CD4-positive, alpha-beta T cell treated with Interleukin-17A for 1 hour (primary cell): ENCODE measurements around the gene SNTB2.

ENCODE experiments used
- DNase-seq: peaks from one replicate; pipeline ENCODE4 v3.0.0-alpha.2; 2020

The SNTB2 gene

DNA sequence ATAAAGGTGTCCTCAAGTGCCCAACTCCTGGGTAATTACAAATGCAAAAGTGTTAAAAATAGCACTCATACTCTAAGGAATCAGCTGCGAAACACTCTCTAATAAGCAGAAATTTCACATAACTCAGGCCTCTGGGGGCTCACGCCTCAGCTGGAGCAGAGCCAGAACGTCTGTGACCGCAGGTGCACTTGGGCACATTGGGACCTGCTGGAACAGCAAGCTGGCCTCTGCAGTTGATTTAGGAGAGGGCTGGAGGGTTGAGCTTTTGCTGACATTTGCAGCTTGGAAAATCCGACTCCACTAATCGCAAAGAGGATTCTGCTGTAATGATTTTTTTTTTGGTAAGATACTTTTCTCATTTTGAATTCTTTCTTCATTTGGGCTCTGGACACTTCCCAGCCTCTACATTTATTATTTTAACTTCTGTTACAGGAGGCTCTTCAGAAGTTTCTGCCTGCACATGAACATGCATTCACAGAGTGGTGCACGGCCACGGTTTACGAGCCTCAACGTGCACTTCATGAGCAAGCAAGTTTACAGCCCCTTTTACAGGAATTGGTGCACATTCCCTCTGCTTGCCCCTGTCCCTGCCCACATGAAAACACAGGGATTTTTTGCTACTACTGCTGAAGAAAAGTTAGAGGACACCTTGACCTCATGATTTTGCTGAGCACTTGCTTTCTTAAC lies 4.1 kb upstream of the SNTB2 start:
- no peak for DNase-seq

DNA sequence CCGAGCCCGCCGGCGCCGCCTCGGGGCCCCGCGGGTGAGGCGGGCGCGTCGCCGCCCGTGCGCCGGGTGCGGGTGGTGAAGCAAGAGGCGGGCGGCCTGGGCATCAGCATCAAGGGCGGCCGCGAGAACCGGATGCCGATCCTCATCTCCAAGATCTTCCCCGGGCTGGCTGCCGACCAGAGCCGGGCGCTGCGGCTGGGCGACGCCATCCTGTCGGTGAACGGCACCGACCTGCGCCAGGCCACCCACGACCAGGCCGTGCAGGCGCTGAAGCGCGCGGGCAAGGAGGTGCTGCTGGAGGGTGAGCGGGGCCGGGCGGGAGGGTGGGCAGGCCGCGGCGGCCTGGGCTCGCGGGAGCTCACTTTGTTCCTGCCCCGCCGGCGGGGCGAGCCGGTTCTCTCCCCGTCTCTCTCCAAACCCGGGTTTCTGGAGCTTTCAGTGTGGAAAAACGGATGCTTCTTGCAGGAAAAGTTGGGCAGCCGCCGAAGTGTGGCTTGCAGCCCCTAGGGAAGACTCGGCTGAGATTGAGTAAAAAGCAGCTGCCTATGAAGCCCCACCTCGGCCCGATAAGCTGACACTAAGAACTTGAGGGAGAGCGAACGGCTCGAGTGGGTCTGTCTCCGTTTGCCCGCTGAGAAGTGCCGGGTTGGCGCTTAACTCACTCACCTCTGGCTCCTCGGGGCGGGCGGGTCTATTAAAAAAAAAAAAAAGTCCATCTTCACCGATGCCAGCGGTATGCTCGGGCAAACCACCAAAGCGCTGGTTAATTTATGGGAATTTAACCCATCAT lies 677 bp downstream of the SNTB2 start:
- peak; percentile 48 for DNase-seq

DNA sequence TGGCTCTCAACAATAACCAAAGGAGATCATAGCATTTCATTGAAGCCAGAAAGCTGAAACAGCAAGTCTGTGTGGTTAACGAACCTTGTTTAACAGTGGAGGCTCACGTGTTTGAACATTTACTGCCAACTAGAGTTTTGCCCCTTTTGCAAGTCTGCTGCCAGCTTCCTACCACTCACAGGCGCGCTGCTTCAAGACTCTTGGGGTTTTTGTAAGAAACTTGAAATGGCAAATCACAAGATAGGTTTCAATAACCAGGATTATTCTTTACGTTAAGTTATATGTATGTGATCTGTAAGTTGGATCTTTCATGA lies 1.2 kb downstream of the SNTB2 start:
- DNase-seq: no peak

DNA sequence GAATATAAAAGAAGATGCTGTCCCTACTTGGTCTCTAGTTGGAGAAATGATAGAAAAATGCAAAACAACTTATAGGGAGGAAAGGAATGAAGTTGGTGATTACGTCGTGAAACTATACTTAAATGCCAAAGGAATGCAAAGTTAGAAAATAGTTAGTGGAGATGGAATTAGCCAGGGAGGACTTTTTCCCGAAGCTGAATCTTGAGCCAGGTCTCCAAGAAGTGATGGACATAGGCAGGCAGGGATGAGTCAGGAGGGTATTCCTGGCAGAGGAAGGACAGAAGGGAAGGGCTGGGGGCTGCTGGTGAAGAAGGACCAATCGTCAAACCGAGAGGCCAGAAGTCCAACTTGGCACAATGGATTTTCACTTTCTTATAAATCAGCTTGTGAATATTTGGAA lies 1.8 kb downstream of the SNTB2 start:
- no peak for DNase-seq

DNA sequence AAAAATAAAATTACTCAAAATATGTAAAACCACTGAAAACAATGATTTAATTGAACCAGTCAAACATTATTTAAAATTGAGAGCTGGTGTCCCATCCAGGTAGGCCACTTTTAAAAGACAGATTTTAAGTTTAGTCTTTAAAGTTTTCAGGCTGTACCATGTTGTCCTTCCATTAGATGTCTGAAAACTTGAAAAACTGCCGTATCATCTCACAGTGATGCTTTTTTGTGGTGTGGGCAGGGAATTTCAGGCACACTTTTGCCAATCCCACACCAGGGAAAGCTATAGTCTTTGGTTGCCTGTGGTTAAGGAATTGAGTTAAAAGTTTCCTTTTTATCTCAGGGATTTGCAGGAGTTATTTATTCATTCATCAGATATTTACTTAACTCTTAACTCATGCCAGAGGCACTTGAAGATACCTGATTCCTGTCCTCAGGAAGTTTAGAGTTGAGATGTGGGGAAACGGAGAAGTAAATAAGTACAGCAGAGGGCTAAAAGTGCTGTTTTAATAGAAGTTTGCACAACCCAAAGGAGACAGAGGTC lies 3.2 kb downstream of the SNTB2 start:
- DNase-seq: no peak

DNA sequence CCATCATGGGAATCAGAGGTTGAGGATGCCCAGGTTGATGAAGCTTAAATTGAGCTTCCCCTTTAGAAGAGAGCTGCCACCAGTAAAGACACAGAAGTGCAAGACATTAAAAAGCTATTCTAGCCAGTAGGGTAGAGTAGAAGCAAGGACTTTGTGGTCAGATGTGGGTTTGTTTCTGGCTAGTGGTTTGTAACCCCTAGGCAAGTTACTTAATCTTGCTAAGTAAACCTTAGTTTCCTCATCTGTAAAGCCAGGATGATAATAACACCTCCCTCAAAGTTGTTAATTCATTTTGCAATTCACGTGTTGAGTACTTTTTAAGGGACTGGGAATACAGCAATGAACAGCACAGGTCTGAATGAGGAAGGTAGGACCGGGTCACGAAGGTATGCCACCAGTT lies 3.6 kb downstream of the SNTB2 start:
- DNase-seq: peak; percentile 17

DNA sequence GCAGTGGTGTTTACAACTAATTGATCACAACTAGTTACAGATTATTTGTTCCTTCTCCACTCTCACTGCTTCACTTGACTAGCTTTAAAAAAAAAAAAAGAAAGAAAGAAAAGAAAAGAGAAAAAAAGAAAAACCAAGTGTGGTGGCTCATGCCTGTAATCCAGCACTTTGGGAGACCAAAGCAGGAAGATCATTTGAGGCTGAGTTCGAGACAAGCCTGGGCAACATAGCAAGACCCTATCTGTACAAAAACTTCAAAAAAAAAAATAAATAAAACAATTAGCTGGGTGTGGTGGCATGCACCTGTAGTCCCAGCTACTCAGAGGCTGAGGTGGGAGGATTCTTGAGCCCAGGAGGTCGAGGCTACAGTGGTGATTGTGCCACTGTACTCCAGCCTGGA lies 4.2 kb downstream of the SNTB2 start:
- DNase-seq: no peak

DNA sequence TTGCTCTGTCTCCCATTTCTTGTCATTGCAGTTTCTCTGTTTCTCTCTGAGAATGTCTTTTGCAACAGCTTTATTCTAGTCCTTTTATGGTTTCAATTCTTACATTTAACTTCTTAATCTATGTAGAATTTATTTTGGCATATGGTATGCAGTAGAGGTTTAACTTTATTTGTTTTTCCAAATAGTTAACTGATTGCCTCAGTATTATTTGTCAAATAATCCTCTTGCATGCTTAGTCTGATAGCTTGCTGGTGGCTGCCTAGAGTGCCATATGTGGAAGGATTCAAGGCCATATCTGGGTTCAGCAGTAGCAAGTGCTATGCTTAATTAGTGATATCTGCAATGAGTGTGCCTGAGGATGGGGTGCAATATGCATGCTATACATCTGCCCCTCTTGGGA lies 6.9 kb downstream of the SNTB2 start:
- no peak for DNase-seq

DNA sequence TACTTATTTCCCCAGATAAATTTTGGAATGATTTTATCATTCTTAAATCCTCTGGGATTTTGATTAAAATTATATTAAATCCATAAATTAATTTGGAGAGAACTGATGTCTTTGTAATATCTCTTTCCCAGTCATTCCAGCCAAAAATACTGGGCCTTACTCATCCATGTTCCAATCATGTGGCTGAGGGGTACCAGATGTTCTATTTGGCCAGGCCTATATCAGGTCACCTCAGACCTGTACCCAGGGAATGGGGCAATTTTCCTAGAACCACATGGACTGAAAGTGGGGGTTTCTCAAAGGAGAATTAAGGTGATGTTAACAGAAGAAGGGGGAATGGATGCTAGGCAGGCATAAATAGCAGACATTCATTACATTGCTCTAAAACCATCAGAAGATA lies 7.5 kb downstream of the SNTB2 start:
- DNase-seq: no peak

DNA sequence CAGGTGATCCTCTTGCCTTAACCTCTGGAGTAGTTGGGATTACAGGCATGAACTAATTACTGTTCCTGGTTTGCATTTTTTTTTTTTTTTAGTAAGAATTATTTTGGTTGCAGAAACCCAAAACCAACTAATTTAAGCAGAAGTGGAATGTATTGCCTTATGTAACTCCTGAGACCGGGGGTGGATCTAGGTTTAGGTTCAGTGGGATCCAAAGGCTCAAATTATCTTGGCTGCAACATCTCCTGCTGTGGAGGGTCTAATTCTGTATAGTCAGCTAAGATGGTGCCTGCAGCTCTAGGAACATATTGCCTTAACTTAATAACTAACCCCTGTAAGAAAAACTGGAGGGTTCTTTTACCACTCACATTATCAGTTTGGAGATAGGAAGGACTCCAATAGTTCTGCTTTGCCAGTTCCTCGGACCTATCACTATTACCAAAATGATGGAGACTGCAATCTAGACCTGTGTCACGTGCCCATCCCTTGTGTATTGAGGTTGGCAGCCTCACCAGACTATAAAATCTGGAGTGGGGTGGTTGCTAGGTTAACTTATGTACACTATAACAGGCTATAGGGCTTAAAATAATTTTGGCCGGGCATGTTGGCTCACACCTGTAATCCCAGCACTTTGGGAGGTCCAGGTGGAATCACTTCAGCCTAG lies 8.5 kb downstream of the SNTB2 start:
- no peak for DNase-seq

DNA sequence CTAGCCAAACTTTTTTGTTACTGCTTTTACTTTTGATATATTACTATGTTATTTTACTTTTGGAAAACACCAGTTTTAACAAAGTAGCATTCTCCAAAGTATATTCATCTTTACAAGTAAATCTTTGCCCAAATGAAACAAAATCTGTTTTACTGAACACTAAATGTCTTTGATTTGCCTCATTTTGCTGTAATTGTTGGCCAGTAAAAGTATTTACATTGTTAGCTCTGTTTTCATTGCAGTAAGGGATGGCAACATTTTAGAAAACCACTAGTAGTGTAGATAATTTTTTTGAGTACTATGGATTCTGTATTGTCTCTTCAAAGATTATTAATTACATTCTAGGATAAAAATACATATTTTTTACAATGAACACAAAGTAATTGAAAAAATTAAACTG lies 10.6 kb downstream of the SNTB2 start:
- DNase-seq: no peak

DNA sequence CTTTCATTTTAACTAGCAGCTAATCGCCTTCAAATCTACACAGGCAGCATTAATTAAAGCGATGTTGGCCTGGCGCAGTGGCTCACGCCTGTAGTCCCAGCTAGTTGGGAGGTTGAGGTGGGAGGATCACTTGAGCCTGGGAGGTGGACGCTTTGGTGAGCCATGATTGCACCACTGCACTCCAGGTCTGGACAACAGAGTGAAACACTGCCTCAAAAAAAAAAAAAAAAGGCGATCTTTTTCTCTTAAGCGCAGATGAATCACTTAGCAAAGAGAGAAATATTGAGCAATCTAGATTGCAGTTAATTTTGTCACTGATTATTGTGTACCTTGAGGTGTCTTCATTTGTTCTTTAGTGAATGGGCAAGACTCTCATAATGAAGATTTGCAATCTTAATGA lies 12.4 kb downstream of the SNTB2 start:
- no peak for DNase-seq

DNA sequence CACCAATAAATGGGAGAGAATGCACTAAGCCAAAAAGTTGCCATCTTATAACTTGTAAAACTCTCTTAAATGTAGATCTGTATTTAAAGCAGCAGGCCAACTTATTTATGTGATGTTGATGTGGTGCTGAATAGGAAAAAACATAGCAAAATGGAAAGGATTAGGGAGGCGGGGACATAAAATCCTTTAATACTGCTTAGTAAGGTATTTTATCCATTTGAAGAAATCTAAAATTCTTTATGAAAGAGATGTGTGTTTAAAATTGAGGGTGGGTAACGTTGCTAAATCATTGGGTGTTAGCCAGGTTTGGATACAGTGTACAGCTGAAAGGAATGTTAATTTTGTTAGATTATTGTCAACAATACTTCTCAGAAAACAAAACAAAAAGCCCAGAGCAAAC lies 14.3 kb downstream of the SNTB2 start:
- no peak for DNase-seq

DNA sequence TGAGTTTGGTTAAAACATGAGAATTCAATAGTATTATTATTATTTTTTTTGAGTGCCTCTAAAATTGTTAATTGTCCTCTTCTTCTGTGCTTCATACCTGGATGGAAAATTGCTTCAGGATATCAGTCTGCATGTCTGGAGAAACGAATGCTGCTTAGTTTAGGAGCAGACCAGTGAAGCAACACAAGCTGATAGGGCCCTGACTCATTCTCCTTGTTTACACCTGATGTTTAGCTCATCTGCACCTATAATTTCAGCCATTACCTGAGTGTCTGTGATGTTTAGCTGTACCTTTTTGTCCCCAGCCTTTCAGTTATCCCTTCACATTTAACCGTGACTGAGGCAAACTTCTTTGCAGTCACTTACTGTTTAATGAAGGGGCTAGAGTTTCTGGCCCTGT lies 14.8 kb downstream of the SNTB2 start:
- DNase-seq: no peak

DNA sequence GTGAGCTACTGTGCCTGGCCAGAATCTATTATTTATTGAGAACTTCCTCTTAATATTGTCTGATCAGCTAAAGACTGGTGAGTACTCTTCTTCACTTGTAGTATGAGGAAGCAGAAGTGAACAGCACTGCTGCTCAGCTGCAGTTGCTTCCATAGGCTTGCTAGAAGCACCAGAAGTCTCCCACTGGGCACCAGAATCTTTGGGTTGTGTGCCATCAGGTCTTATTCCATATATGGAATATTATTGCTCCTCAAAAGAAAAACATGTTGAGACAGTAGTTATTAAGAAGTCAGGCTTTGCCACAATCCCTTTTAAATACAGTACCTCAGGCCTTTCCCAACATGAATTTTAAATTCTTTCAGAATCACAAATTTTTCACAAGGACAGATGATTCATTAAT lies 17.2 kb downstream of the SNTB2 start:
- DNase-seq: no peak

DNA sequence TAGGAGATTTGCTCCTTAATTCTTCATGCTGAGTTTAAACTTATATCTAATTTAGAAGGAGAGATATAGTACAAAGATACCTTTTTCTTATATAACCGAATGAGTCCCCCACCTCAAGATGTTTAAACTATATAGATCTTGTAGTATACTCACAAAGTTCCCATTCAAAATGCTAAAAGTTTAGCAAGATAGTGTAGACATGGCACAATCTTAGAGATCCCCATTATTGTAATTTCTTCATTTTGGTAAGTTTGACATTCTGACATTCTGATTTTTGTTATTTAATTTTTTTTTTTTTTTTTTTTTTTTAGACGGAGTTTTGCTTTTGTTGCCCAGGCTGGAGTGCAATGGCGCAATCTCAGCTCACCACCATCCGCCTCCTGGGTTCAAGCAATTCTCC lies 22.8 kb downstream of the SNTB2 start:
- no peak for DNase-seq

DNA sequence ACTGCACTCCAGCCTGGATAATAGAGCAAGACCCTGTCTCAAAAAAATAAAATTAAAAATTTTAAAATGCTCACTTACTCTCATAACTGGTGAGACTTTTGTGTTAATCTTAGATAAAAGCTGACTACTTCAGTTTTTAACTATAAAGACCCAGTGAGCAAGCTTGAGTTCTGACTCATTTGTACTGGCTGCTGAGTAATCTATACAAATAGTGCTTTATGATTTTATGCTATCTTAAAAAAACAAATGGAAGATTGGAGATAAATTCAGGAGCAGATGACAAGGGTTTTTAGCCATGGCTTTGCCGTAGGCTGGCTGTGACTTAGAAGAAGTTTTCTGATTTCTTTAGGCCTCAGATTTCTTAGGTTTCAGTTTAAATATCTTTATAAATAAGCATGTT lies 30.5 kb downstream of the SNTB2 start:
- no peak for DNase-seq

DNA sequence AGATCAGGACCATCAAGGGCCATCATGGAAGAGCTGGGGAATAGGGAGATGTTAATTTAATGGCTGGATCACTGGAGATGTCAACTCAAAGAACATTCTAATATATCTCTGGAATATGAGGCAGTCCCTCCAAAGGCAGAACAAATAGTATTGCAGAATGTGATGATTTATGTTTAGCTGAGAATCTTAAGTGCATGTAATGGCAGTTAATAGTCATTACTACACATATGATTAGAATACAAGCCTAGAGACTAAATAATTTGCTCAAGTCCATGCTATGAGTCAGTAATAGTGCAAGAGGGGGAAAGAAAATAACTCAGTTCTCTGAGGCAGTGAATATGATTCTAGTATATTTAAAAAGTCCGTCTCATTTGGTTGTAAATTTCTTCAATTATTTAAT lies 32.3 kb downstream of the SNTB2 start:
- no peak for DNase-seq

DNA sequence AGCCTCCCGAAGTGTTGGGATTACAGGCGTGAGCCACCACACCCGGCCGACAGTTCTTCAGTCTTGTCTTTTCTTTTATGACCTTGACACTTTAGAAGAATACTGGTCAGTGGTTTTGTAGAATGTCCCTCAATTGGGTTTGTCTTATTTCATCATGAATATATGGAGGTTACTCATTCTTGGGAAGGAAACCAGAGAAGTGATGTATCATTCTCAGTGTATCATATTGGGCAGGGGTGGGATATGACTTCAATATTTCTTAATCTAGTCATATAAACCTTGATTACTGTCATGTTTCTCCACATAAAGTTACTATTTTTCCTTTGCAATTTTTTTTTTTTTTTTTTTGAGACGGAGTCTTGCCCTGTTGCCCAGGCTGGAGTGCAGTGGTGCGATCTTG lies 36.9 kb downstream of the SNTB2 start:
- no peak for DNase-seq

DNA sequence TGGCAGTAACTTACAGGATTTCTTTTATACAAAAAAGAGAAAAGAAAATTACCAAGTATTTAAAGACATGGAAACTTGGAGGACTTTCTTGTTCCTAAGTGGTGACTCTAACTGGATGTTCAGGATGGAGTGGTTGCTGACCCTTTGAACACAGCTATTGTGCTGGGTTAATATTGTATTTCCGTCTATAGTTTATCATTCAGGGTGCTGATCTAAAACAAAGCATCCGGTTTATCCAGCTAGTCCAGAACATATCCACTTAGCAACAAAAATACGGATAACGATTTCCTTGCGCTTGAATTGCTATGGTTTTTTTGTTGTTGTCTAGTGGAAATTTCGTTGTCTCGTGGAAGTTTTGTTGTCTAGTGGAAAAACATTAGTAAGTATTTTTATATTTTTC lies 38.2 kb downstream of the SNTB2 start:
- DNase-seq: no peak

DNA sequence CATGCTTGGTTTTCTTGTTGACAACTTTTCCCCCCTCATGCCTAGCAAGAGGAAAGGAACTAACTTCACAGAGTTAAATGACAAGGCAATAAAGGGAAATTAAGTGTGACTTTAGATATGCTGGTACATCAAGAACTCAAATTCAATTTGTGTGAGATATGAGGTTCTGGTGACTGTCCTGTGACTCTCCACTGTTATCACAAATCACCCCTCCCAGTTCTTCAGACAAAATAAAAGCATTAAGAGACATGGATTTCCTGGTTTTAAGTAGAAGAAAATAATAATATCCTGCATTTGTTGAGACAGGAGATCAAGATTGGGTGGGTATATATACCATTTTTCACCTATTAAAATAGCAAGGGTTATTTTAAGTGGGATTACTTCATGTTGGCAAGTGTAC lies 46.2 kb downstream of the SNTB2 start:
- no peak for DNase-seq

DNA sequence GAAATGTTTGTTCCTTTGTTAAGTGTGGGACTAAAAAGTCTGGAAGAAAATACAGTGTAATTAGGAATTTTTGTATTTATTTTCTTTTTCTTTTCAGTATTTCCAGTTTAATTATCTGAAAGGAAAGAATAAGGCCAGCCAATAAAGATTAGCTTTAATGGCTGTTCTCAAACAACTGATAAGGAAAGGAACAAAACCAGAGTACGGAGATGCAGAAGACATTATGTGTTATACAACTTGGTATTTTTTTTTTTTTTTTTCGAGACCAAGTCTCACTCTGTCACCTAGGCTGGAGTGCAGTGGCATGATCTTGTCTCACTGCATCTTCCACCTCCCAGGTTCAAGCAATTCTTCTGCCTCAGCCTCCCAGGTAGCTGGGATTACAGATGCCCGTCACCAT lies 47.5 kb downstream of the SNTB2 start:
- no peak for DNase-seq

DNA sequence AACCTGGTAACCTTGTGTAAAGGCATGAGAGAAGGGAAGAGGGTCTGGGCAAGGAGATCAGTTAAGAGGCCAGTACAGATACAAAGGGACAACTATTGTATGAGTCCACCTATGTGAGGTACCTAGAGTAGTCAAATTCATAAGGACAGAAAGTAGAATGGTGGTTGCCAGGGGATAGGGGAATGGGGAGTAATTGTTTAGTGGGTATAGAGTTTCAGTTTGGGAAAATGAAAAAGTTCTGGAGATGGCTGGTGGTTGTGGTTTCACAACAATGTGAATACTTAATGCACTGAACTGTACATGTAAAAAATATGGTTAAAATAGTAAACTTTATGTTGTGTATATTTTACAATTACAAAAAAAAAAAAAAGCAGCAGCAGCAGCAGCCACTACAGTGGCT lies 49.4 kb downstream of the SNTB2 start:
- no peak for DNase-seq

DNA sequence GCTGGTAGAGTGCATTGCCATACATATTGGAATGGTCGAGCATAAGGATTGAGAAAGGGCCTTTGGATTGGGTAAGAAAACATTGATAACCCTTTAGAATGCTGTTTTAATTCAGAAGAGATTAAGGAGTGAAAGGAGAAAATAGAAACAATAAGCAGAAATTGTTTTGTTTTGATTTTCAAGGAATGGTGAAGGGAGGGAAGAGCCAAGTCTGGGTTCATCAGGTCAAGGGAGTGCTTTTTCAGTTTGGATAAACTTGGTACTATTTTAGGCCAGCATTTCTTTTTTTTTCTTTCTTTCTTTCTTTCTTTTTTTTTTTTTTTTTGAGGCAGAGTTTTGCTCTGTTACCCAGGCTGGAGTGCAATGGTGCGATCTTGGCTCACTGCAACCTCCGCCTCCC lies 50.3 kb downstream of the SNTB2 start:
- no peak for DNase-seq
